Epidermal melanocyte (primary cell): ENCODE measurements around the gene GGT5.
"Not testable (repeated sequence)": the region's sequence is repeated elsewhere in the genome, so short reads cannot be mapped to it uniquely, and the experiment has no call there.

Experiments
- DNase-seq: peaks from one replicate; pipeline ENCODE4 v3.0.0; 2011; ENCODE audit warnings: low spot score; ENCODE audit not compliant: insufficient read length

The GGT5 gene

GRCh38 chr22:24184057-24184798 lies 60.7 kb downstream of the GGT5 start:
- DNase-seq, result no peak

GRCh38 chr22:24183321-24184031 lies 61.4 kb downstream of the GGT5 start:
- no peak for DNase-seq

GRCh38 chr22:24182900-24183246 lies 62.0 kb downstream of the GGT5 start:
- DNase-seq, result not testable (repeated sequence)

- DNase-seq, result no peak
These were observed 62.6 kb downstream of the GGT5 start for GRCh38 chr22:24181996-24182899.

- no peak for DNase-seq
These were observed 63.5 kb downstream of the GGT5 start, which contains the start of gene SUSD2 for GRCh38 chr22:24181088-24181995. Gene SUSD2, plus strand, starts transcription at chr22:24181487. Its CDS starts 33 bp downstream, at chr22:24181520.

GRCh38 chr22:24180316-24181087 lies 64.4 kb downstream of the GGT5 start:
- no peak for DNase-seq

- DNase-seq, result no peak
These were observed 65.2 kb downstream of the GGT5 start for GRCh38 chr22:24179478-24180210.

GRCh38 chr22:24178502-24179440 lies 66.1 kb downstream of the GGT5 start:
- DNase-seq, result no peak

GRCh38 chr22:24178021-24178431 lies 66.9 kb downstream of the GGT5 start:
- DNase-seq, result no peak

GRCh38 chr22:24177456-24177855 lies 67.4 kb downstream of the GGT5 start:
- DNase-seq, result no peak

- DNase-seq, result no peak
These were observed 67.8 kb downstream of the GGT5 start for GRCh38 chr22:24177045-24177444.

GRCh38 chr22:24176630-24177029 lies 68.3 kb downstream of the GGT5 start:
- DNase-seq, result no peak

GRCh38 chr22:24176040-24176439 lies 68.8 kb downstream of the GGT5 start:
- DNase-seq, result no peak

- peak; percentile 88 for DNase-seq
These were observed 69.6 kb downstream of the GGT5 start for GRCh38 chr22:24175160-24175808.

- no peak for DNase-seq
These were observed 73.1 kb downstream of the GGT5 start for GRCh38 chr22:24171822-24172221.

- no peak for DNase-seq
These were observed 74.2 kb downstream of the GGT5 start for GRCh38 chr22:24170632-24171031.

GRCh38 chr22:24170188-24170587 lies 74.7 kb downstream of the GGT5 start:
- DNase-seq, result no peak
